ENCODE results near the gene HSD17B2. TPM values are rescaled to one million over a fixed set of nuclear protein-coding genes. Genes with fewer than 3 reads are reported as not detected.
"Not testable (repeated sequence)": the region's sequence is repeated elsewhere in the genome, so short reads cannot be mapped to it uniquely, and the experiment has no call there.

HSD17B2 gene, protein sequence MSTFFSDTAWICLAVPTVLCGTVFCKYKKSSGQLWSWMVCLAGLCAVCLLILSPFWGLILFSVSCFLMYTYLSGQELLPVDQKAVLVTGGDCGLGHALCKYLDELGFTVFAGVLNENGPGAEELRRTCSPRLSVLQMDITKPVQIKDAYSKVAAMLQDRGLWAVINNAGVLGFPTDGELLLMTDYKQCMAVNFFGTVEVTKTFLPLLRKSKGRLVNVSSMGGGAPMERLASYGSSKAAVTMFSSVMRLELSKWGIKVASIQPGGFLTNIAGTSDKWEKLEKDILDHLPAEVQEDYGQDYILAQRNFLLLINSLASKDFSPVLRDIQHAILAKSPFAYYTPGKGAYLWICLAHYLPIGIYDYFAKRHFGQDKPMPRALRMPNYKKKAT
- 0.71 TPM for total RNA-seq
- long read RNA-seq, partial matches to known transcripts = 0 of 1 reads
- long read RNA-seq, other reads (novel, unspliced or antisense) = 0 of 1 reads

- DNase-seq (ENCODE audit: low spot score) = no peak
Observed at GRCh38 chr16:82034981-82035612, at the start of gene HSD17B2. HSD17B2 (plus strand) TSS chr16:82035253; CDS start chr16:82035425, 172 bp downstream.

DNA sequence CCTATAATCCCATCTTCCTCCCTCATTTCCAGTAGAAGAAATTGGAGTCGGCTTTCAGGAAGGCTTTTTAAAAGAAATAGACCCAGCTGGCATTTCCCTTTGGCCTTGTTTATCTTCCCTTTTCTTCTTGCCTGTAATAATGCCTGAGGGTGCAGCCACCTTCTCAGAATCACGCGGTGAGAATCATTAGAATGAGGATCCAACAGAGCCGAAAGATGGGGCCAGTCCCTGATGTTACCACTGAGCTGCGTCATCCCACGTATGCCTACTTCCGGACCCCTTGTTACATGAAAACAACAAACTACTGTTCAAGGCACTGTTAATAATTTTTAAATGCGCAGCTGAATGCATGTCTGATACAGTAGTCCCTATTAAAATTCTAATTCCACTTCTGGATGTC is 47.9 kb upstream of the HSD17B2 start:
- no peak for DNase-seq (ENCODE audit: low spot score)

DNA sequence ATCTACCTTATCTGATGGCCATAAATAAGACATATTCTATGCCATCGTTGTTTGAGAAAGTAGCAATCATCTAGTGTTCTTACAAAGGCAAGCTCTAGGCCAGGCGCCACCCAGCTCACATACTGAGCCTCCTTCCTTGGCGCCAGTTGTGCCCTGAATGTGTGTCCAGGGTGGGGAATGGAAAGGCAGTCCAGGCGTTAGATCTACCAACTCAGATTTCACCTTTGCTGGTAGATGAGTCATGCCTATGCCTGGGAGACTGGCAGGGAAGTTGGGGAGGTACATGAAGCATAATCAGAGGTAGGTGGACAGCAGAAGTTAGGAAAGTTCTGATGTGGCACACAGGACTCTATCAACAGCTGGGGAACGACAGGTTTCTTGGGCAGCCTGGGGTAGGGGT is 47.3 kb upstream of the HSD17B2 start:
- no peak for DNase-seq (ENCODE audit: low spot score)

GRCh38 chr16:81992859-81993258 is 42.2 kb upstream of the HSD17B2 start:
- no peak for DNase-seq (ENCODE audit: low spot score)

- DNase-seq (ENCODE audit: low spot score) = no peak
Observed at GRCh38 chr16:81994485-81994884, 40.6 kb upstream of the HSD17B2 start.

DNA sequence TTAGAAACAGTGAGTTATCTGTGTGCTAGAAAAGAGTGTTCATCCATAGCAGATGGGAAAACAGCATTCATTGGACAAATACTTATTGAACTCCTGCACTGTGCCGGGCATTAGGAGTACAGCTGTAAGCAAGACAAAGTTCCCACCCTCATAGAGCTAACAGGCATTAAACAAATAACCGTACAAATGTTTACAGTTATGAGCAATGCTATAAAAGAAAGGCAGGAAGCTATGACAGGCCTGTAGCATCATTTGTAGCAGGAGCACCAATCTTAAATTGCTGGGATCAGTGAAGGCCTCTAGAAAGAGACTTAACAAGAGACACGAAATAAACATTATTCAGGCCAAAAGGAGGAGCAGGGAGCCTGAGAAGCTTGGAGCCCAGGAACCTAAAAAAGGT is 39.4 kb upstream of the HSD17B2 start:
- no peak for DNase-seq (ENCODE audit: low spot score)

DNA sequence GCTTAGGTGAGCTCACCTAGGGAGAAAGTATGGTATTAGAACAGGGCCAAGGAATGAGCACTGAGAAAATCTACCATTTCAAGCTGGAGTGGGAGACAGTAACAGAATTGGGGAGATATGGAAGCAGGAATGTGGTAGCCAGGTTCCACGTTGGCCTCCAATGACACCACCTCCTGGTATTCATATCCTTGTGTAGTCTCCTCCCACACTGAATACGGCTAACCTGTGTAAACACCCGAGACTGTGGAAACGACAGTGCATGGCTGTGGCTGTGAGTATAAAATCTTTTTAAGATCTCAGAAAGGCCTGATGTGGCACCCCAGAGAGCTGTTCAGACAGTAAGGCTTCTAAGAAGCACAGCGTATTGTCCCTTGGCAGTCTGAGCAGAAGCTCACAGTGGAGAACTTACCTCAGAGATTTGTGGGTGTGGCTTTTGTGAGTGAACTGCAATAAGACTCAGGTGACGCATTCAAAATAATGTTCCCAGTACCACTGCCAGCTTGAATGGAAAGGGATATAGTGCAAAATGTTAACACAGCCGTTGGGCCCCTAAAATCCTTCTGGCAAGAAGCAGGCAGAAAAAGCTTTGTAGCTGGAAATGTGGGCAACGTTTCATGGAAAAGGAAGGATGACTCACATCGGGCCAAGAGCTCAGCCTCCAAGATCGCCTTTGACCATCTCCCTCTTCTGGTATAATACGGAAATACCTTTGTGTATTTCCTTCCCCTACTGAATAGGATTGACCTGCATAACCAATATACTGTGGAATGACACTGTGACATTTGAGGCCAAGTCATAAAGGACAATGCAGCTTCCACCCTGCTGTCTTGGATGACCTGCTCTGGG is 38.2 kb upstream of the HSD17B2 start:
- no peak for DNase-seq (ENCODE audit: low spot score)

DNA sequence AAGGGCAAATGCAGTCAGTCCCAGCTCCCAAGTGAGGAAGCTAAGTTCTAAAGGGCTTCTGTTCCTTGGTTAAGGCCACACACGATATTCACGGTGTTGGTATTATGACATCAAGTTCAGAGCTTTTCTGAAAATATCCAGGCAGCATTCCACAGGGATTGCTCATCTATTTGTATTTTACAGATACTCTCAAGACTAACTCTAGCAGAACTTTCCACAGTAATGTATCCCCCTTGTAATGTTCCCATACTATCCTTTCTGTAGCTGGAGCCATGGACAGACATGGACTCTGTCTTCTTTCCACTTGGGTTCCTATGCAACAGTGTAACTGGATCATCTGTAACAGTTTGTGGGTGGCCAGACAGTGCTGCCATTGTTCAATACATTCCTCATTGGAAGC is 37.3 kb upstream of the HSD17B2 start:
- DNase-seq (ENCODE audit: low spot score) = no peak

- DNase-seq (ENCODE audit: low spot score) = no peak
Observed at GRCh38 chr16:82002831-82003230, 32.2 kb upstream of the HSD17B2 start.

DNA sequence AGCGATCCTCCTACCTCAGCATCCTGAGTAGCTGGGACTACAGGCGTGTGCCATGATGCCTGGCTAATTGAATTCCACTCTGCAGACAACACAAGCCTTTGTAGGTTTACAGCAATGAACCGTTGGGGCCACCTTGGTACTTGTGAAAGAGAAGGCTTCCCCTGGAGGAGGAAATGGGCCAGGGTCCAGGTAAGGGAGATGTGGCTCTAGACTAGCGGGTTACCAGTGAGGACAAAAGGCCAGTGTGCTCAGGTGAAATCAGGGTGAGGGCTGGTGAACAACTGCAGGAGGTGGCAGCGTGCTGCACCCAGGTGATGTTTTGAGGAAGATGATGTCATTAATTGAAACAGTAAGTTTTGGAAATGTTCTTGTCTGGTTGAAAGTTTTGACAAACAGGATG is 30.5 kb upstream of the HSD17B2 start:
- DNase-seq (ENCODE audit: low spot score) = no peak

DNA sequence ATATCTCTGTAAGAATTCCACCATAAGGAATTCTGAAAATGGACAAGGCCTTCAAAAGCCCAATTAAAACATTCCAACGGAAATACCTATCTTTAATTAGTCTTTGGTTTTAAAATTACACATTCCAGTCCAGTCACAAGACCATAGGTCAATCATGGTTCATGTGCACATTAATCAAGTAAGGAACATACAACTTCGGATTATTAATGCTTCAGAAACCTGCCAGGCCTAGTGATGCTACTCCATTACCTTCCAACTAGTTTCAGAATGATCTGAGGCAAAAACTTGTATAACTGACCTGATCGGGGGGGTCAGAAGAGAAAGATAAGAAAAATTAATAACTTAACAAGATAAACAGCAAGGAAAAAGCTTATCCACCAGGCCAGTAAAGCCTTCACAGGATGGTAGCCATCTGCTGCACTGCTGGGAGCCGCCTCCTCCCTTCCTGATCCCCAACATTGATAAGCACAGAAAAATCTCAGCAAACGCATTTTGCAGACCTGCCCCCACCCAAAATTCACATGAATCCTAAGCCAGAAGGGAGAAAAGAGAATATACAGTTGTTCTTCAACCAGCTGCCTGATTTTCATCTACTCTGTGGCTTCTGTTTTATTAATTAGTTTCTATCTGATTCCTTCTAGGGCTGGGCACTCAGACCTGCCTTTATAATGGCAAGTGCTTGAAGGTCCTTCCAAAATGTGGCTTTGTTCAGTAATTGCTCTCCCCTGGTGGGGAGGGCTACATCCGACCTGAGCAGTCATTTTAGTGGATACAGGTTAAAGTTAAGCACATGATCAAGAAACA is 29.8 kb upstream of the HSD17B2 start:
- no peak for DNase-seq (ENCODE audit: low spot score)

- no peak for DNase-seq (ENCODE audit: low spot score)
Observed at GRCh38 chr16:82006036-82006435, 29.0 kb upstream of the HSD17B2 start.

GRCh38 chr16:82007189-82007588 is 27.9 kb upstream of the HSD17B2 start:
- no peak for DNase-seq (ENCODE audit: low spot score)

GRCh38 chr16:82008957-82009592 is 26.0 kb upstream of the HSD17B2 start:
- DNase-seq (ENCODE audit: low spot score) = no peak

- DNase-seq (ENCODE audit: low spot score) = not testable (repeated sequence)
Observed at GRCh38 chr16:82009789-82010188, 25.3 kb upstream of the HSD17B2 start.

- DNase-seq (ENCODE audit: low spot score) = no peak
Observed at GRCh38 chr16:82010649-82011048, 24.4 kb upstream of the HSD17B2 start.

GRCh38 chr16:82011199-82011641 is 23.8 kb upstream of the HSD17B2 start, which contains the start of gene SDR42E1:
SDR42E1 (minus strand) TSS chr16:82011470; CDS start chr16:82000858, 10,612 bp downstream.
- no peak for DNase-seq (ENCODE audit: low spot score)

- DNase-seq (ENCODE audit: low spot score) = no peak
Observed at GRCh38 chr16:82013139-82013538, 21.9 kb upstream of the HSD17B2 start.

- no peak for DNase-seq (ENCODE audit: low spot score)
Observed at GRCh38 chr16:82016263-82016662, 18.8 kb upstream of the HSD17B2 start.

- no peak for DNase-seq (ENCODE audit: low spot score)
Observed at GRCh38 chr16:82016964-82017363, 18.1 kb upstream of the HSD17B2 start.
